ENCODE measurements around the gene LRMDA. TPM values are rescaled to one million over a fixed set of nuclear protein-coding genes. Genes with fewer than 3 reads are reported as not detected.

LRMDA gene
- total RNA-seq, 1 donor from 2014 or later: 29.9 TPM

- ATAC-seq (no peak), DNase-seq (no peak)
- no peaks in the 10 kb centered on the region for H3K4me1 ChIP-seq
Measured at GRCh38 chr10:76347832-76348231, 916.4 kb downstream of the LRMDA start.

DNA sequence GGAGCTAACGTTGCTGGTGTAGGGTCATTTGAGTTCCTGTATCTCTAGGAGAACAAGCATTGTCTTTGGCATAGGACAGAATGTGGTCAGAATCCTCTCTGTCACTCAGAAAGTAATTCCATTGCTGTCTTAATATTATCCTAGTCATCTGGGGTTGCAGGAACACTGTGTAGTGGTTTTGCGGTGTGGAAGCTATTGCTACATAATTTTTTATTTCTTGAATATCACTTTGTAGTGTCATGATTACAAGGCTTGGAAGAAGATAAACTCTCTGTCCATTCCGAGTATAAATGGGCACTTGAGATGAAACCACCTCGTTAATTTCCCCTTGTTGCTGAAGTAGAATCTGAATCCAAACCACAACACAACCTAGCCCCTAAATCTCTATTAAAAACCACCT, 919.2 kb downstream of the LRMDA start:
- ATAC-seq: no peak
- Histone ChIP-seq H3K4me1 (no peaks in the 10 kb centered on the region), H3K9me3 (no peaks in the 10 kb centered on the region), H3K36me3 (no peaks in the 10 kb centered on the region), H3K4me3 (no peak overlapping the region), H3K27me3 (ENCODE audit: low read depth) (no peaks in the 10 kb centered on the region), H3K27ac (no peak overlapping the region)
- intact Hi-C loops (cut with DNase I): no loop called here
- TF ChIP-seq, protein P1, sequence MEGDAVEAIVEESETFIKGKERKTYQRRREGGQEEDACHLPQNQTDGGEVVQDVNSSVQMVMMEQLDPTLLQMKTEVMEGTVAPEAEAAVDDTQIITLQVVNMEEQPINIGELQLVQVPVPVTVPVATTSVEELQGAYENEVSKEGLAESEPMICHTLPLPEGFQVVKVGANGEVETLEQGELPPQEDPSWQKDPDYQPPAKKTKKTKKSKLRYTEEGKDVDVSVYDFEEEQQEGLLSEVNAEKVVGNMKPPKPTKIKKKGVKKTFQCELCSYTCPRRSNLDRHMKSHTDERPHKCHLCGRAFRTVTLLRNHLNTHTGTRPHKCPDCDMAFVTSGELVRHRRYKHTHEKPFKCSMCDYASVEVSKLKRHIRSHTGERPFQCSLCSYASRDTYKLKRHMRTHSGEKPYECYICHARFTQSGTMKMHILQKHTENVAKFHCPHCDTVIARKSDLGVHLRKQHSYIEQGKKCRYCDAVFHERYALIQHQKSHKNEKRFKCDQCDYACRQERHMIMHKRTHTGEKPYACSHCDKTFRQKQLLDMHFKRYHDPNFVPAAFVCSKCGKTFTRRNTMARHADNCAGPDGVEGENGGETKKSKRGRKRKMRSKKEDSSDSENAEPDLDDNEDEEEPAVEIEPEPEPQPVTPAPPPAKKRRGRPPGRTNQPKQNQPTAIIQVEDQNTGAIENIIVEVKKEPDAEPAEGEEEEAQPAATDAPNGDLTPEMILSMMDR (IDR thresholded peaks at IDR 0.05): no peak
- DNase-seq: no peak

More at GRCh38 chr10:76347832-76348231, 916.4 kb downstream of the LRMDA start:
- no peak overlapping the region for H3K4me3 ChIP-seq
- intact Hi-C loops (cut with DNase I): no loop called here
- no peak overlapping the region for H3K27ac ChIP-seq
- no peaks in the 10 kb centered on the region for H3K27me3 ChIP-seq (ENCODE audit: low read depth)
- TF ChIP-seq, protein P1 (IDR thresholded peaks at IDR 0.05): no peak
- H3K36me3 ChIP-seq: no peaks in the 10 kb centered on the region
- no peaks in the 10 kb centered on the region for H3K9me3 ChIP-seq

DNA sequence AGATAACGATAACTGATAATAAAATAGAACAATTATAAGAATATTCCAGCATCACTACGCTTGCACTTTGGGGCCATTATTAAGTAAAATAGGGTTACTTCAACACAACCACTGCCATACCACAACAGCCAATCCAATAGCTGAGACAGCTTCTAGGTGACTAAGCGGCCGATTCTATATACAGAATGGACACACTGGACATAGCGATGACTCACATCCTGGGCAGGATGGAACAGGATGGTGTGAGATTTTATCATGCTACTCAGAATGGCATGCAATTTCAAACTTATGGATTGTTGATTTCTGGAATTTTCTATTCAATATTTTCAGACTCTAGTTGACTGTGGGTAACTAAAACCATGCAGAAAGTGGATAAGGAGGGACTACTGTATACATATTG, 920.9 kb downstream of the LRMDA start:
- Histone ChIP-seq H3K27me3 (ENCODE audit: low read depth) (no peaks in the 10 kb centered on the region), H3K4me3 (no peak overlapping the region), H3K27ac (no peak overlapping the region), H3K36me3 (no peaks in the 10 kb centered on the region), H3K9me3 (no peaks in the 10 kb centered on the region), H3K4me1 (no peaks in the 10 kb centered on the region)
- TF ChIP-seq, protein P1 (IDR thresholded peaks at IDR 0.05): no peak
- ATAC-seq: no peak
- intact Hi-C loops (cut with DNase I): no loop called here
- no peak for DNase-seq

DNA sequence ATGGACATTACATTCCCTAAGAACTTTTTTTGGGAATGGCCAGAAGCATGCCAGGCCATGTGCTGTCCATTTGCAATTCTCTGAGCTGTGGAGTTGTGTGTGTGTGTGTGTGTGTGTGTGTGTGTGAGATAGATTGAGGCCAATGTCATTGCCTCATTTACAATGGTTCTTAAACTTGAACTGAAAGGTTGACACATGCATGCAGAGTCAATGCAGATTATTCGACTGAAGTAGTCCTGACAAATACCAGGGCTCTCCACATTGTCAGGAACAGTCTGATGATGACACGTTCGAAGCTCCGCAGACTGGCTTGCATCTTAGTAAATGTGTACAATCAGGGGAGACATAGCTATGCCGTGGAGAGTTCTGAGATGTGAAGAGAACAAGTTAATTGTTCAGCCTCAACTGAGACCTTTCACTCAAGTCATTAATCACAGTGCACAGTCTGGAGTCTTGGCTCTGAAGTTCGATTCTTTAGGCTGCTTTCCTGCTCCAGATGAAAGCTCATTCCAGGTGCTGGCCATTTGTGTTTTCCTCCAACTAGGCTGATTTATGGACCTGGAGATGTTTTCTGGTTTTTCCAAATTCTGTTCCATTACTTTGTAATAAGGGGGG, 921.9 kb downstream of the LRMDA start:
- H3K36me3 ChIP-seq: no peaks in the 10 kb centered on the region
- DNase-seq: no peak
- no peak for ATAC-seq
- no peaks in the 10 kb centered on the region for H3K27me3 ChIP-seq (ENCODE audit: low read depth)
- H3K27ac ChIP-seq: no peak overlapping the region
- no peaks in the 10 kb centered on the region for H3K9me3 ChIP-seq
- intact Hi-C loops (cut with DNase I): no loop called here
- no peak overlapping the region for H3K4me3 ChIP-seq
- TF ChIP-seq, protein P1 (IDR thresholded peaks at IDR 0.05): no peak
- no peaks in the 10 kb centered on the region for H3K4me1 ChIP-seq

GRCh38 chr10:76354212-76354738, 922.9 kb downstream of the LRMDA start:
- H3K4me3 ChIP-seq: no peak overlapping the region
- H3K27ac ChIP-seq: no peak overlapping the region
- intact Hi-C loops (cut with DNase I): no loop called here
- no peaks in the 10 kb centered on the region for H3K36me3 ChIP-seq
- H3K9me3 ChIP-seq: no peaks in the 10 kb centered on the region
- H3K27me3 ChIP-seq (ENCODE audit: low read depth): no peaks in the 10 kb centered on the region
- no peak for DNase-seq
- H3K4me1 ChIP-seq: no peaks in the 10 kb centered on the region
- TF ChIP-seq, protein P1 (IDR thresholded peaks at IDR 0.05): no peak
- no peak for ATAC-seq
